ENCODE results near the gene TFDP1. TPM values are rescaled to one million over a fixed set of nuclear protein-coding genes. Genes with fewer than 3 reads are reported as not detected.

Gene TFDP1
- total and polyA plus RNA-seq, 2 experiments from 2014 or later, result 74.8 to 122 TPM

DNA sequence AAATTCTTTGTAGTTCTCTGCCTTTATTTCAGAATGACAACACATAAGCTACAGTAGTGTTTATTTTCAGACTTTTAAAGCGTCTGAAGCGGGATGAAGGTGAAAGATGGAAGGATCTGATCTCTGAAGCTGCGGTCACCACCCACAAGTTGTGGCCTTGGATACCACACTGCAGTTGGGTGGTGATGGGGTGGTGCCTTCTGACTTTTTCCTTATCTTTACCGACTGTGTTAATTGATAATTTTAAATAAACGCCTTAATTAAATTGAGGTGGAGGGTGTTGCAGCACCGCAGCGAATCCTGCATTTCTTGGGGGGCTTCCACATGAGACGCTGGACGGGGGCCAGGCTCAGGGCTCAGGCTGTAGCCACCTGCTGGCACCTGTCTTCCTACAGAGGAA lies 1.3 kb downstream of the TFDP1 start:
- peaks cover 5% of the 10 kb centered on the region; the same call in 1 of the 2 replicates for H3K4me1 ChIP-seq (ENCODE audit: insufficient read depth)
- no peaks in the 10 kb centered on the region for H3K27me3 ChIP-seq (replicated peaks; ENCODE audit: insufficient read depth)
- H2AFZ ChIP-seq, result peak overlapping the region; percentile 42
- in situ Hi-C loops (cut with MboI), result no loop called here
- peak overlapping the region; percentile 79 for H3K4me3 ChIP-seq
- no peak overlapping the region for H3K27ac ChIP-seq
- no peak for TF ChIP-seq EZH2 (IDR thresholded peaks at IDR 0.05; ENCODE audit: insufficient read depth, poor library complexity, severe bottlenecking)
- no peak for TF ChIP-seq EZH2phosphoT487 (IDR thresholded peaks at IDR 0.05; ENCODE audit: insufficient read depth, low read depth)
- H3K4me2 ChIP-seq (ENCODE audit: unreplicated experiment), result peak overlapping the region; percentile 87
- H3K79me2 ChIP-seq (ENCODE audit: insufficient read depth), result peaks cover 54% of the 10 kb centered on the region
- H3F3A ChIP-seq (ENCODE audit: insufficient read depth), result peaks cover under 1% of the 10 kb centered on the region; the same call in 1 of the 2 replicates
- H3K9me2 ChIP-seq (ENCODE audit: insufficient read depth), result no peaks in the 10 kb centered on the region
- no peaks in the 10 kb centered on the region for H3K9me3 ChIP-seq (ENCODE audit: low read depth)
- 81 to 84% methylated on average over 9 of the region's 9 CpGs for WGBS, 2 experiments (ENCODE audit: low coverage in 1 of 2, low lambda C conversion rate in 2 of 2, missing lambda C conversion rate in 2 of 2)
- no peaks in the 10 kb centered on the region; the same call in 1 of the 2 replicates for H4K20me1 ChIP-seq (ENCODE audit: insufficient read depth)
- peak overlapping the region; percentile 61 for H3K9ac ChIP-seq
- 0 out of 2 replicates have a peak, but pooled peaks cover 3% of the 10 kb centered on the region for H3K36me3 ChIP-seq (ENCODE audit: low read depth)
- no peak for DNase-seq

GRCh38 chr13:113586661-113587479 lies 2.3 kb downstream of the TFDP1 start:
- no peak overlapping the region for H3K4me3 ChIP-seq
- peaks cover 55% of the 10 kb centered on the region for H3K79me2 ChIP-seq (ENCODE audit: insufficient read depth)
- no peak for DNase-seq
- WGBS, 2 experiments (ENCODE audit: low coverage in 1 of 2, low lambda C conversion rate in 2 of 2, missing lambda C conversion rate in 2 of 2), result 89 to 94% methylated on average over 23 of the region's 23 CpGs
- TF ChIP-seq EZH2phosphoT487 (IDR thresholded peaks at IDR 0.05; ENCODE audit: insufficient read depth, low read depth) (no peak), EZH2 (IDR thresholded peaks at IDR 0.05; ENCODE audit: insufficient read depth, poor library complexity, severe bottlenecking) (no peak)
- H4K20me1 ChIP-seq (ENCODE audit: insufficient read depth), result no peaks in the 10 kb centered on the region; the same call in 1 of the 2 replicates
- H3K27me3 ChIP-seq (replicated peaks; ENCODE audit: insufficient read depth), result no peaks in the 10 kb centered on the region
- no peak overlapping the region for H3K4me2 ChIP-seq (ENCODE audit: unreplicated experiment)
- 0 out of 2 replicates have a peak, but pooled peaks cover 3% of the 10 kb centered on the region for H3K36me3 ChIP-seq (ENCODE audit: low read depth)
- H3K9me2 ChIP-seq (ENCODE audit: insufficient read depth), result no peaks in the 10 kb centered on the region
- no peaks in the 10 kb centered on the region for H3K9me3 ChIP-seq (ENCODE audit: low read depth)
- H3F3A ChIP-seq (ENCODE audit: insufficient read depth), result peaks cover 9% of the 10 kb centered on the region
- no peak overlapping the region for H2AFZ ChIP-seq
- in situ Hi-C loops (cut with MboI), result no loop called here
- H3K27ac ChIP-seq, result no peak overlapping the region
- H3K4me1 ChIP-seq (ENCODE audit: insufficient read depth), result peaks cover 5% of the 10 kb centered on the region; the same call in 1 of the 2 replicates
- H3K9ac ChIP-seq, result no peak overlapping the region

- no peak for DNase-seq
- H4K20me1 ChIP-seq (ENCODE audit: insufficient read depth), result no peaks in the 10 kb centered on the region; the same call in 1 of the 2 replicates
- peaks cover 5% of the 10 kb centered on the region; the same call in 1 of the 2 replicates for H3K4me1 ChIP-seq (ENCODE audit: insufficient read depth)
- TF ChIP-seq EZH2 (IDR thresholded peaks at IDR 0.05; ENCODE audit: insufficient read depth, poor library complexity, severe bottlenecking) (no peak), EZH2phosphoT487 (IDR thresholded peaks at IDR 0.05; ENCODE audit: insufficient read depth, low read depth) (no peak)
- no peak overlapping the region for H3K4me3 ChIP-seq
- no peak overlapping the region for H3K27ac ChIP-seq
- H3K79me2 ChIP-seq (ENCODE audit: insufficient read depth), result peaks cover 71% of the 10 kb centered on the region
- H3K27me3 ChIP-seq (replicated peaks; ENCODE audit: insufficient read depth), result no peaks in the 10 kb centered on the region
- H3K36me3 ChIP-seq (ENCODE audit: low read depth), result 0 out of 2 replicates have a peak, but pooled peaks cover 3% of the 10 kb centered on the region
- H3K9me2 ChIP-seq (ENCODE audit: insufficient read depth), result no peaks in the 10 kb centered on the region
- H3K9ac ChIP-seq, result no peak overlapping the region
- no peaks in the 10 kb centered on the region for H3K9me3 ChIP-seq (ENCODE audit: low read depth)
- no peak overlapping the region for H2AFZ ChIP-seq
- H3F3A ChIP-seq (ENCODE audit: insufficient read depth), result peaks cover 13% of the 10 kb centered on the region
- in situ Hi-C loops (cut with MboI), result no loop called here
- 92 to 94% methylated on average over 6 of the region's 6 CpGs for WGBS, 2 experiments (ENCODE audit: low coverage in 1 of 2, low lambda C conversion rate in 2 of 2, missing lambda C conversion rate in 2 of 2)
- no peak overlapping the region for H3K4me2 ChIP-seq (ENCODE audit: unreplicated experiment)
These were observed 4.0 kb downstream of the TFDP1 start for GRCh38 chr13:113588394-113589111.

DNA sequence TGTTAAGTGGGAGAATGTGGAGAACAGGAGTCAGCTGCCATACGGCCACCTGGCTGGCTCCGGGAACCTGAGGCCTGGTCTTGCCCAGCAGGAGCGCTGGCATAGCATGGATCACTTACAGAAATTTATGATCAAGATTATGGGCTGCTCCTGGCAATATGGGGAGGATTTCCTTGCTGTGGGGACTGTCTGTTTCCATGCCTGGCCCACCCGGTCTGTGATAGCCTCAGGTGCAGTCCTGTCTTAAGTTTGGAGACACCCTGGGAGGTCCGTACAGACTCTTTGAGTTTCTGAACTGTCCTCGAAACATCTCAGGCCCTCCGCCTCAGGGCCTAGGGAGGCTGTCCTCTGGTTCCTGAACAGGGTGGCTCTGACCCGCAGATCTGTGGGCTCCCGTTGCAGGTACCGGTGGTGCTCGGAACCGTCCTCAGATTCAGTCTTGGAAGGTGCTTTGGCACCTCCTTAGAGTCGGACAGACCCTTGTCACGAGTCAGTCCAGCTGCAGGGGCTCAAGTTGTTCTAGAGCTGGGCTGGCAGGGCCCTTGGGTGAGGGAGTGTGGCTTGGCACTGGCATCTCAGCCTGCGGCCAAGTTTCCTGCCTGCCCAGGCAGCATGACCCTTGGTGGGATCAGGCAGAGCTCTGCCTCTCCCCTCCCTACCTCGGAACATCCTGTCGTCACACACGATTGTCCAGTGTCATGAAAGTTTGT lies 4.9 kb downstream of the TFDP1 start:
- Histone ChIP-seq H3K4me2 (ENCODE audit: unreplicated experiment) (no peak overlapping the region), H3K4me3 (no peak overlapping the region), H3F3A (ENCODE audit: insufficient read depth) (peaks cover 13% of the 10 kb centered on the region), H3K79me2 (ENCODE audit: insufficient read depth) (peaks cover 80% of the 10 kb centered on the region), H4K20me1 (ENCODE audit: insufficient read depth) (no peaks in the 10 kb centered on the region; the same call in 1 of the 2 replicates), H3K4me1 (ENCODE audit: insufficient read depth) (peaks cover 5% of the 10 kb centered on the region; the same call in 1 of the 2 replicates), H3K9me3 (ENCODE audit: low read depth) (no peaks in the 10 kb centered on the region), H3K9me2 (ENCODE audit: insufficient read depth) (no peaks in the 10 kb centered on the region), H3K27ac (no peak overlapping the region), H3K9ac (no peak overlapping the region), H3K27me3 (replicated peaks; ENCODE audit: insufficient read depth) (no peaks in the 10 kb centered on the region), H2AFZ (no peak overlapping the region), H3K36me3 (ENCODE audit: low read depth) (0 out of 2 replicates have a peak, but pooled peaks cover 3% of the 10 kb centered on the region)
- DNase-seq, result no peak
- WGBS, 2 experiments (ENCODE audit: low coverage in 1 of 2, low lambda C conversion rate in 2 of 2, missing lambda C conversion rate in 2 of 2), result 88 to 89% methylated on average over 18 of the region's 18 CpGs
- in situ Hi-C loops (cut with MboI), result no loop called here
- TF ChIP-seq EZH2 (IDR thresholded peaks at IDR 0.05; ENCODE audit: insufficient read depth, poor library complexity, severe bottlenecking), result no peak
- no peak for TF ChIP-seq EZH2phosphoT487 (IDR thresholded peaks at IDR 0.05; ENCODE audit: insufficient read depth, low read depth)
